Activated CD4-positive, alpha-beta T cell treated with anti-CD3 and anti-CD28 coated beads for 1 hour (primary cell): ENCODE data around the gene RBBP4.
"Not testable (repeated sequence)": the region's sequence is repeated elsewhere in the genome, so short reads cannot be mapped to it uniquely, and the experiment has no call there.

Source experiments
- DNase-seq: peaks from one replicate; pipeline ENCODE4 v3.0.0-alpha.2; 2020

Gene RBBP4

GRCh38 chr1:32642292-32642827 is 8.6 kb upstream of the RBBP4 start:
- DNase-seq: not testable (repeated sequence)

- no peak for DNase-seq
Observed at GRCh38 chr1:32644426-32644825, 6.6 kb upstream of the RBBP4 start.

- DNase-seq: no peak
Observed at GRCh38 chr1:32647308-32648134, 3.5 kb upstream of the RBBP4 start.

- peak; percentile 75 for DNase-seq
Observed at GRCh38 chr1:32650248-32650751, 708 bp upstream of the RBBP4 start, which contains the start of gene ZBTB8OS. ZBTB8OS (minus strand) TSS chr1:32650550; CDS start chr1:32650529, 21 bp downstream.

GRCh38 chr1:32651461-32652073 is 559 bp downstream of the RBBP4 start:
- no peak for DNase-seq

GRCh38 chr1:32652244-32652962 is 1.4 kb downstream of the RBBP4 start:
- DNase-seq: no peak

GRCh38 chr1:32659581-32659980 is 8.6 kb downstream of the RBBP4 start:
- no peak for DNase-seq

- DNase-seq: no peak
Observed at GRCh38 chr1:32665915-32666314, 14.9 kb downstream of the RBBP4 start.

- DNase-seq: no peak
Observed at GRCh38 chr1:32666901-32667566, 16.0 kb downstream of the RBBP4 start.

- not testable (repeated sequence) for DNase-seq
Observed at GRCh38 chr1:32668716-32669115, 17.7 kb downstream of the RBBP4 start.

GRCh38 chr1:32676945-32677344 is 25.9 kb downstream of the RBBP4 start:
- DNase-seq: no peak

GRCh38 chr1:32679993-32680392 is 29.0 kb downstream of the RBBP4 start:
- DNase-seq: not testable (repeated sequence)

- DNase-seq: no peak
Observed at GRCh38 chr1:32680642-32681041, 29.6 kb downstream of the RBBP4 start.

- DNase-seq: no peak
Observed at GRCh38 chr1:32681509-32681908, 30.5 kb downstream of the RBBP4 start.

- no peak for DNase-seq
Observed at GRCh38 chr1:32681999-32682398, 31.0 kb downstream of the RBBP4 start.

- DNase-seq: no peak
Observed at GRCh38 chr1:32683397-32683796, 32.4 kb downstream of the RBBP4 start.

GRCh38 chr1:32684167-32684811 is 33.3 kb downstream of the RBBP4 start:
- DNase-seq: no peak

GRCh38 chr1:32685498-32685897 is 34.5 kb downstream of the RBBP4 start:
- DNase-seq: no peak

- DNase-seq: no peak
Observed at GRCh38 chr1:32686387-32686786, 35.4 kb downstream of the RBBP4 start.

GRCh38 chr1:32693455-32694174 is 42.6 kb downstream of the RBBP4 start:
- no peak for DNase-seq
